ENCODE data around the gene NYNRIN. TPM values are rescaled to one million over a fixed set of nuclear protein-coding genes. Genes with fewer than 3 reads are reported as not detected.
"Not testable (repeated sequence)": the region's sequence is repeated elsewhere in the genome, so short reads cannot be mapped to it uniquely, and the experiment has no call there.

The NYNRIN gene
- total and polyA plus RNA-seq, 2 of the 4 experiments (the other 2 are of a cell fraction) = 2.2 to 5.4 TPM

DNA sequence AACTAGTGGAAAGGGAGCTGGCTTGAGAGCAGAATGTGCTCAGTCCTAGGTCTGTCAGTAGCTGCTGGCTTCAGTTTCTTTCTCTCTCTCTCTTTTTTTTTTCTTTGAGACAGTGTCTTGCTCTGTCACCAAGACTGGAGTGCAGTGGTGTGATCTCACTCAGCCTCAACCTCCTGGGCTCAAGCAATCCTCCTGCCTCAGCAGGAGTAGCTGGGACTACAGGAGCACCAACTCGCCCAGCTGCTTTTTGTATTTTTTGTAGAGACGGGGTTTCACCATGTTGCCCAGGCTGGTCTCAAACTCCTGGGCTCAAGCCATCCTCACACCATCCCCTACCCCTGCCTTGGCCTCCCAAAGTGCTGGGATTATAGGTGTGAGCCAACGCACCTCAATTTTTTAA is 27.2 kb upstream of the NYNRIN start:
- H2AK5ac ChIP-seq (ENCODE audit: low read depth, low read length); H3K18ac ChIP-seq (ENCODE audit: low read depth, low read length); H2BK20ac ChIP-seq (ENCODE audit: low read depth, low read length); H3K9me3 ChIP-seq (ENCODE audit: control insufficient read depth, insufficient read depth, low read length); H3K14ac ChIP-seq (replicated peaks; ENCODE audit: low read depth, low read length); DNase-seq; H2BK5ac ChIP-seq (ENCODE audit: low read depth, low read length, poor library complexity, severe bottlenecking); H2BK120ac ChIP-seq (ENCODE audit: low read depth, low read length); dilution Hi-C loops (cut with HindIII; ENCODE audit: low sequenced_read_pairs, unreplicated experiment); ATAC-seq (ENCODE audit: low read depth); H2AK9ac ChIP-seq (replicated peaks; ENCODE audit: low read depth, low read length, poor library complexity); H3K56ac ChIP-seq (ENCODE audit: extremely low read depth, insufficient read depth, low read length); H2AFZ ChIP-seq (replicated peaks; ENCODE audit: low read length, poor library complexity); H3K23ac ChIP-seq (ENCODE audit: low read depth, low read length); H2BK15ac ChIP-seq (ENCODE audit: low read depth, low read length); H3K9me1 ChIP-seq (ENCODE audit: insufficient read depth, low read length); H4K8ac ChIP-seq (ENCODE audit: low read depth in 2 of 2, low read length in 2 of 2); H3K27me3 ChIP-seq (ENCODE audit: control insufficient read depth, insufficient read depth, low read length); H3K9ac ChIP-seq (ENCODE audit: low read depth, low read length); H4K5ac ChIP-seq (ENCODE audit: low read depth, low read length); BruUV-seq (replicated peaks); intact Hi-C loops (cut with micrococcal nuclease); H4K91ac ChIP-seq (ENCODE audit: insufficient read depth, low read depth, low read length); H3K27ac ChIP-seq (ENCODE audit: insufficient read depth, low read length); H3K4ac ChIP-seq (ENCODE audit: low read depth, low read length); H3K4me1 ChIP-seq (ENCODE audit: control insufficient read depth, insufficient read depth, low read length); in situ Hi-C loops (cut with MboI; ENCODE audit: low sequenced_read_pairs); H3K4me2 ChIP-seq (ENCODE audit: low read depth, low read length); H3K4me3 ChIP-seq (ENCODE audit: insufficient read depth, low read depth, low read length); H4K20me1 ChIP-seq (ENCODE audit: insufficient read depth, low read length): not testable (repeated sequence)
- Histone ChIP-seq H3K79me1 (ENCODE audit: low read depth in 1 of 2, low read length in 2 of 2) (peaks cover 6 to 28% of the 10 kb centered on the region in 2 experiments; a peak in 3 of 4 replicates), H3K36me3 (ENCODE audit: control insufficient read depth, insufficient read depth, low read length) (peaks cover 58% of the 10 kb centered on the region)
- CTCF ChIA-PET = interaction anchor here (1.1 to 1.3 kb wide), 2 partner anchors 47 to 65 kb away, joined by 3 to 4 read pairs; no protein-coding TSS in a partner anchor
- POLR2A ChIA-PET (ENCODE audit: unreplicated experiment) = interaction anchor here (0.7 kb wide), 1 partner anchor 38 kb away, joined by 4 read pairs; no protein-coding TSS in a partner anchor
- no CpG with 5 or more reads among the region's 3 CpGs for WGBS, 2 experiments (ENCODE audit: extremely low coverage in 2 of 2, insufficient read length in 1 of 2)

All from IMR-90 (cell line).